ENCODE data around the gene DCC. TPM values are rescaled to one million over a fixed set of nuclear protein-coding genes. Genes with fewer than 3 reads are reported as not detected.

DCC gene
- total and polyA plus RNA-seq, 4 donors: 0.16 to 5.3 (median 2.5) TPM

DNA sequence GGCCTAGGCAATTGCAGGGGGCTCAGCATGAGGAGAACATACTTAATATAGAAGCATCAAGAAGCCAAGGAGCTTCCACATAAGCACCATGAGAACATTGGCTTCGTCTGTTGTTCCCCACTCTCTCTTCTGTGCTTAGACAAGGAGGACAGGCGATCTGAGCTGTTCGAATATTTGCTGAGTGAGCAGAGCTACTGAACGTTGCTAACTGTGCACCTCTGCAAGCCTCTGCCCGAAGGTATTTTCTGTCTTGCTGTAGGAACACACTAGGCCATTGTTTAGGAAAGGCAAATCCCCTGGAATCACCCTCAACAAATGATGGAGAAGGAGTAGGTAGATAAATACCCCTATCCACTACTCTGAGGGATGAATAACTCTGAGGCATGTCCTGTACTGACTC is 813.8 kb downstream of the DCC start:
- no peaks in the 10 kb centered on the region for H3K4me1 ChIP-seq (ENCODE audit: control insufficient read depth in 5 of 5, insufficient read depth in 5 of 5, low read length in 5 of 5)
- DNase-seq (no peak), ATAC-seq (ENCODE audit: insufficient read depth, low FRiP score) (no peak)
- TF ChIP-seq, protein P1, sequence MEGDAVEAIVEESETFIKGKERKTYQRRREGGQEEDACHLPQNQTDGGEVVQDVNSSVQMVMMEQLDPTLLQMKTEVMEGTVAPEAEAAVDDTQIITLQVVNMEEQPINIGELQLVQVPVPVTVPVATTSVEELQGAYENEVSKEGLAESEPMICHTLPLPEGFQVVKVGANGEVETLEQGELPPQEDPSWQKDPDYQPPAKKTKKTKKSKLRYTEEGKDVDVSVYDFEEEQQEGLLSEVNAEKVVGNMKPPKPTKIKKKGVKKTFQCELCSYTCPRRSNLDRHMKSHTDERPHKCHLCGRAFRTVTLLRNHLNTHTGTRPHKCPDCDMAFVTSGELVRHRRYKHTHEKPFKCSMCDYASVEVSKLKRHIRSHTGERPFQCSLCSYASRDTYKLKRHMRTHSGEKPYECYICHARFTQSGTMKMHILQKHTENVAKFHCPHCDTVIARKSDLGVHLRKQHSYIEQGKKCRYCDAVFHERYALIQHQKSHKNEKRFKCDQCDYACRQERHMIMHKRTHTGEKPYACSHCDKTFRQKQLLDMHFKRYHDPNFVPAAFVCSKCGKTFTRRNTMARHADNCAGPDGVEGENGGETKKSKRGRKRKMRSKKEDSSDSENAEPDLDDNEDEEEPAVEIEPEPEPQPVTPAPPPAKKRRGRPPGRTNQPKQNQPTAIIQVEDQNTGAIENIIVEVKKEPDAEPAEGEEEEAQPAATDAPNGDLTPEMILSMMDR (IDR thresholded peaks at IDR 0.05; ENCODE audit: control extremely low read depth, extremely low read depth): no peak
- peaks cover 0 to 2% (median 0%) of the 10 kb centered on the region in 4 donors for H3K9me3 ChIP-seq (ENCODE audit: control insufficient read depth in 4 of 4, insufficient read depth in 3 of 4, low read length in 3 of 4)
- no peak overlapping the region for H3K27ac ChIP-seq (ENCODE audit: low read depth in 1 of 2, low read length in 1 of 2)
- 75 to 80% methylated on average over 5 of the region's 5 CpGs for WGBS, 2 donors
- H3K36me3 ChIP-seq (ENCODE audit: control insufficient read depth in 4 of 4, insufficient read depth in 4 of 4, low read length in 4 of 4): no peaks in the 10 kb centered on the region
- H3K9ac ChIP-seq (ENCODE audit: insufficient read depth in 1 of 2, low read length in 2 of 2): no peak overlapping the region
- no peak overlapping the region for H3K4me3 ChIP-seq
- no peaks in the 10 kb centered on the region for H3K27me3 ChIP-seq (ENCODE audit: control insufficient read depth in 3 of 3, insufficient read depth in 3 of 3, low read length in 2 of 3)

DNA sequence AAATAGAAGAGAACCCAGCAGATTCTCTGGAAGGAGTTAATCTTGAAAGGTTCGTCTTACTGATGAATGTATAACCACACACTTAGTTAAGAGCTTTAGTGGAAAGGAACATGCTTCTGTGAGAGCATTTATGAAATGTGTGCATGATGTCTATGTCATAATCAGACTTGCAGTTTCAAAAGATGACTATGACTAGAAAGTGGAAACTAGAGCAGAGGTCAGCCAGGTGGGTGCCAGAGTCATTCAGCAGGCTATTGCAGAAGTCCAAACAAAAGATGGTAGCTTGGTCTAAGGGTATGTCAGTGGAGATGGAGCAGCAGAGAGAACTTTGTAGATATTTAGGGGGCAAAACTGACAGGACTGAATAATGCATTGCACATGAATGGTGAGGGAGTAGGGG is 825.8 kb downstream of the DCC start:
- ATAC-seq (ENCODE audit: insufficient read depth, low FRiP score): no peak
- Histone ChIP-seq H3K27ac (ENCODE audit: low read depth in 1 of 2, low read length in 1 of 2) (no peak overlapping the region), H3K4me1 (ENCODE audit: control insufficient read depth in 5 of 5, insufficient read depth in 5 of 5, low read length in 5 of 5) (peaks cover 0 to 4% (median 0%) of the 10 kb centered on the region in 5 donors), H3K9me3 (ENCODE audit: control insufficient read depth in 4 of 4, insufficient read depth in 3 of 4, low read length in 3 of 4) (no peaks in the 10 kb centered on the region), H3K9ac (ENCODE audit: insufficient read depth in 1 of 2, low read length in 2 of 2) (no peak overlapping the region), H3K36me3 (ENCODE audit: control insufficient read depth in 4 of 4, insufficient read depth in 4 of 4, low read length in 4 of 4) (no peaks in the 10 kb centered on the region), H3K4me3 (no peak overlapping the region), H3K27me3 (ENCODE audit: control insufficient read depth in 3 of 3, insufficient read depth in 3 of 3, low read length in 2 of 3) (no peaks in the 10 kb centered on the region)
- DNase-seq: no peak
- WGBS, 2 donors: 74 to 79% methylated on average over 1 of the region's 1 CpG
- TF ChIP-seq, protein P1 (IDR thresholded peaks at IDR 0.05; ENCODE audit: control extremely low read depth, extremely low read depth): no peak

DNA sequence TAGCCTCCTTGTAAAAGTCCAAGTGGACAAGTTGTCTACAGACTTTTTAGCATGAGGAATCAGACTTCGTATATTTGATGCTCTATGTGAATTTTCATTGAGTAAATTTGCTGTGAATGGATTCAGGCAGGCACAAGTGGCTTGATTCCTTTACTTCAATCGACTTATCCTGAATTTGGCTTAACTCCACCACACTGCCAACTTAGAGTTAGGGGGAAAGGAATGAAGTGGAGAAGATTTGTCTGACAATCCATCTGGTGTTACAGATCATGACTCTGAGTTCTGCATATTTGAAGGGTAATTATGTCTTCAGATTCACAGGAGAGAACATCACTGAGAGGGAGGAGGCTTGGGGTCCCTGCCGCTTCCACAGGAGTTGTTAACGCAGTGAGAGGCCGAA is 829.3 kb downstream of the DCC start:
- no peak for DNase-seq
- ATAC-seq (ENCODE audit: insufficient read depth, low FRiP score): no peak
- Histone ChIP-seq H3K9me3 (ENCODE audit: control insufficient read depth in 4 of 4, insufficient read depth in 3 of 4, low read length in 3 of 4) (no peaks in the 10 kb centered on the region), H3K4me3 (no peak overlapping the region), H3K4me1 (ENCODE audit: control insufficient read depth in 5 of 5, insufficient read depth in 5 of 5, low read length in 5 of 5) (peaks cover 0 to 4% (median 0%) of the 10 kb centered on the region in 5 donors), H3K36me3 (ENCODE audit: control insufficient read depth in 4 of 4, insufficient read depth in 4 of 4, low read length in 4 of 4) (no peaks in the 10 kb centered on the region), H3K9ac (ENCODE audit: insufficient read depth in 1 of 2, low read length in 2 of 2) (no peak overlapping the region), H3K27ac (ENCODE audit: low read depth in 1 of 2, low read length in 1 of 2) (no peak overlapping the region), H3K27me3 (ENCODE audit: control insufficient read depth in 3 of 3, insufficient read depth in 3 of 3, low read length in 2 of 3) (no peaks in the 10 kb centered on the region)
- TF ChIP-seq, protein P1 (IDR thresholded peaks at IDR 0.05; ENCODE audit: control extremely low read depth, extremely low read depth): no peak
- 76 to 84% methylated on average over 5 of the region's 5 CpGs for WGBS, 2 donors

DNA sequence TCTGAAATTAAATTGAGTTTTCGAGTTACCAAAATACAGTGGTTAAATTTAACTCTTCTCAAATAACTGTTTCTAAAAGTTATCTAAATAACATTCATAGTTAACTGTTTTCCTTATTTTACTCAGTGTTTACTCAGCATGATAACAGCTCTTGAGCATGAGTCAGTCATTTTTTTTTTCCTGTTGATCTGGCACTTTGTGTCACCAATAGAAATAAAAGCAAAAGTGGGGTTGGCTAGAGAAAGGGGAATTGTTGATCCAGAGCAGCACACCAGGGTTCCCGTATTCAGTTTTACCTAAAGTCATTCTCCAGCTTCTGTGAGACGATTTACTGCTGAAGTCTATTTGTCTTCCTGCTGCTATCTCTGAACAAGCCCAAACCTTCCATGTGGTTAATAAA is 851.6 kb downstream of the DCC start:
- Histone ChIP-seq H3K27me3 (ENCODE audit: control insufficient read depth in 3 of 3, insufficient read depth in 3 of 3, low read length in 2 of 3) (no peaks in the 10 kb centered on the region), H3K36me3 (ENCODE audit: control insufficient read depth in 4 of 4, insufficient read depth in 4 of 4, low read length in 4 of 4) (no peaks in the 10 kb centered on the region), H3K27ac (ENCODE audit: low read depth in 1 of 2, low read length in 1 of 2) (no peak overlapping the region), H3K9ac (ENCODE audit: insufficient read depth in 1 of 2, low read length in 2 of 2) (no peak overlapping the region), H3K9me3 (ENCODE audit: control insufficient read depth in 4 of 4, insufficient read depth in 3 of 4, low read length in 3 of 4) (no peaks in the 10 kb centered on the region), H3K4me1 (ENCODE audit: control insufficient read depth in 5 of 5, insufficient read depth in 5 of 5, low read length in 5 of 5) (no peaks in the 10 kb centered on the region), H3K4me3 (no peak overlapping the region)
- DNase-seq (no peak), ATAC-seq (ENCODE audit: insufficient read depth, low FRiP score) (peak; percentile 34)
- WGBS, 2 donors: 51 to 62% methylated on average over 3 of the region's 3 CpGs
- TF ChIP-seq, protein P1 (IDR thresholded peaks at IDR 0.05; ENCODE audit: control extremely low read depth, extremely low read depth): no peak

All from lung (tissue), 12 donors.